GM21786 (cell line): ENCODE results near the gene OTUD1.

Experiments used
- ATAC-seq: cut with Tn5 transposase; IDR thresholded peaks from one replicate; pipeline ENCODE4 v1.9.1; 2021; ENCODE audit not compliant: unreplicated experiment

The OTUD1 gene

DNA sequence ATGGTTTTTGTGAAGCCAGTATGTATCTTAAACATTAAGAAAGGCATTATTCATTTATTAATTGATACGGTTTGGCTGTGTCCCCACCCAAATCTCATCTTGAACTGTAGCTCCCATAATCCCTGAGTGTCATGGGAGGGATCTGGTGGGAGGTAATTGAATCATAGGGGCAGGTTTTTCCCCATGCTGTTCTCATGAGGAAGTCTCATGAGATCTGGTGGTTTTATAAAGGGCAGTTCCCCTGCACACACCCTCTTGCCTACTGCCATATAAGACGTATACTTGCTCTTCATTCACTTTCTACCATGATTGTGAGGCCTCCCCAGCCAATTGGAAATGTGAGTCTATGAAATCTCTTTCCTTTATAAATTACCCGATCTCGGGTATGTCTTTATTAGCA is 28.1 kb downstream of the OTUD1 start:
- no peak for ATAC-seq

DNA sequence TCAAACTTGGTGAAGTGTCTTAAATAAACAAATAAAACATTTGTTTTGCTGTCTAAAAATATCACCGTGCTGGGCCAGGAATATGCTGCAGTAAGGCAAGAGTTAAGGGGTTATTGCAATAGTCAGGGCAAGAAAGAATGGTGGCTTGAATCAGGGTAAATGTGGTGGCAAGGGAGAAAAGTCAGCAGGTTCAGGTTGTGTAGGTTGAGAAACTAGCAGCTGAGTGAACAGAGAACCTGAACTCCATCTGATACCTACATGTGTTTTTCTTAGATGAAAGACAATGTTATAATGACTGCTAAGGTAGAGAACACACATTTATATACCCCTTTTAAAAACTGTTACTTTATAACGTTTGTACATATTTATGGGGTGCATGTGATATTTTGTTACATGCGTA is 28.7 kb downstream of the OTUD1 start:
- ATAC-seq = no peak

DNA sequence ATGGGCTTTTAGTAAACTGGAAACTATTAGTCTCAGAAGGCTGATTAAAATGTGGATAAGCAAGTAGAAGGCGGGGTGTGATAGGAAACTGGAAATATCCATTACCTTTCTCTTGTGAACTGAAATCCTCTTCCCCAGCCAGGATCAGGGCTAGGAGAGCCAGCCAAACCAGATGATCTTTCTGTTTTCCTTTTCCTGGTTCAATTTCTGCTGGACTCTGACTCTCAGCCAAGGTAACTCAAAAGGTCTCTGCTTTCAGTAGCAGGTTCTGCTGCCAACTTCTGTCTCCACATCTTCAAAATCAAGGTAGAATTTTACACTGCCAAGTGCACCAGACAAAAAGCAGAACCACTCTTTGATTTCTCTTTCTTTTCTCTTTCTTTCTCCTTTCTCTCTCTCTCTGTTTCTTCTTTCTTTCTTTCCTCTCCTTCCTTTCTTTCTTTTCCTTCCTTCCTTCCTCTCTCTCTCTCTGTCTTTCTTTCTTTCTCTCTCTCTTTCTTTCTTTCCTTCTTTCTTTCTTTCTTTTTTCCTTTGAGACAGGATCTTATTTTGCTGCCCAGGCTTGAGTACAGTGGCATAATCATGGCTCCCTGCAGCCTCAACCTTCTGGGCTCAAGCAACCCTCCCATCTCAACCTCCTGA is 30.8 kb downstream of the OTUD1 start:
- ATAC-seq = no peak

DNA sequence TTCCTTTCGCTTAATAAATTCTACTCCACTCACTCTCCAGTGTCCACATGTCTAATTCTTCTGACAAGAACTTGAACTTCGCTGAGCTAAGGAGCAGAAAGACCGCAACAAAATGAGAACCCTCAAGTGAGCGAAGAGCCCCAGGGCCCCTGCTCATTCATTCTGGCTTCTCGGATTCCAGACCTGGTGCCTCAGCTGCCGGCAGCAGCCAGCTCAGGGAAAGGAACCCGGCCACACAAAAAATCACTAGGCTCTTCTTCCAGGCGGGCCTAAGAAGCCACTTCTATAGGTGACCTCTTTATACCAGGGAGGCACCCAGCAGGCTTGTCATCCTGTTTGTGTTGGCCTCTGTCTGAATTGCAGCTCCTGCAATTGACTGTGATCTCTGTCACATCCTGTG is 33.3 kb downstream of the OTUD1 start:
- ATAC-seq = no peak

DNA sequence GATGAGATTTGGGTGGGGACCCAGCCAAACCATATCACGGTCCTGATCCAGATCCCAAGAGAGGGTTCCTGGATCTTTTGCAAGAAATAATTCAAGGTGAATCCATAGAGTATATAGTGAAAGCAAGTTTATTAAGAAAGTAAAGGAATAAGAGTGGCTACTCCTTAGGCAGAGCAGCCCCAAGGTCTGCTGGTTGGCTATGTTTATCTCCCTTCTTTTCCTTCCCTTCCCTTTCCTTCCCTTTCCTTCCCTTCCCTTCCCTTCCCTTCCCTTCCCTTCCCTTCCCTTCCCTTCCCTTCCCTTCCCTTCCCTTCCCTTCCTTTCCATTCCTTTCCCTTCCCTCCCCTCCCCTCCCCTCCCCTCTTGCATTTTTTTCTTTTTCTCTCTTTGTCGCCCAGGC is 35.2 kb downstream of the OTUD1 start:
- ATAC-seq = no peak

DNA sequence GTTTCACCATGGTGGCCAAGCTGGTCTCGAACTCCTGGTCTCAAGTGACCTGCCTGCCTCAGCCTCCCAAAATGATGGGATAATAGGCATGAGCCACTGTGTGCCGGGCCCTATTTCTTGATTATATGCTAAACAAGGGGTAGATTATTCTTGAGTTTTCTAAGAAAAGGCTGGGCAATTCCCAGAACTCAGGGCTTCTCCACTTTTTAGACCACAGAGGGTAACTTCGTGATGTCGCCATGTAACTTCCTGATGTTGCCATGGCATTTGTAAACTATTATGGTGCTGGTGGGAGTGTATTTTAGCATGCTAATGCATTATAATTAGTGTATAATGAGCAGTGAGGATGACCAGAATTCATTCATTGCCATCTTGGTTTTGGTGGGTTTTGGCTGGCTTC is 35.8 kb downstream of the OTUD1 start:
- no peak for ATAC-seq

DNA sequence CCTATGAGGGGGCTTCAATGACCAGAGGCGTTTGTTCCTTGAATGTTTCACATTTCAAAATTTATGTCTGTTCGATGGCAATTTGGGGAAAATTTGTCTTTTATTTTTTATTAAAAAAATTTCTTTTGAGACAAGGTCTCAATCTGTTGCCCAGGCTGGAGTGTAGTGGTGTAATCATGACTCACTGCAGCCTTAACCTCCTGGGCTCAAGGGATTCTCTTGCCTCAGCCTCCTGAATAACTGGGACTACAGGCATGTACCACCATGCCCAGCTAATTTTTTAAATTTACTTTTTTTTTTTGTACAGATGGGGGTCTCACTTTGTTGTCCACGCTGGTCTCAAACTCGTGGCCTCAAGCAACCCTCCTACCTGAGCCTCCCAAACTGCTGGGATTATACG is 39.7 kb downstream of the OTUD1 start:
- no peak for ATAC-seq

DNA sequence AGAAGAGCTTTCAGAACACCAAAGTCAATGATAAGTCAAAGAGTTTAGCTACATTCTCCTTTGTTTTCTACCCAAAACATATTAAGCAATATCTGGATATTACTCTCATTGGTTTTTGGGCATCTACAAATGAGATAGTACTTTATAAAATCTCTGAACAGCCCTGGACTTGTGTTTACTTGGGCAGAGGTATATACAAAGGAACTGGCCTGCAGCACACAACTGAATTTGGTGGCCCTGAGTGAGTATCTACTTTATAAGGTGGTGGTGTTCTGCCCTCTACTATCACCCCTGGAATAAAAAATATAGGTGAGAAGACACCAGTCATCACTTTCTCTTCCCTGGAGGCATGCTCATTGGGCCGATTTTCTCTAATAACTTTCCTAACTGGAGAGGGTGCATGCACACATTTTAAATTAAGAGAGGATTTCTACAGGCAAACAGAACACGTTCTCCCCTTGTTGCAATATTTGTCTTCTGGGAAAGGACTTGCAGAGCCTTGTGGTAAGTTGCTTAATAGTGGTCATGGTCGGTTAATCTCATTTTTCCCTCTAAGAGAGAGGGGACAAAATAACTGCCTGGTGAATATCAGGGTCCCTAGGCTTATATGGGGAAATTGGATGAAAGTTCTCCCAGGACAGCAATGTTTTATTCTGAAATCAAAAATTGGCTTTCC is 41.1 kb downstream of the OTUD1 start:
- ATAC-seq = no peak

DNA sequence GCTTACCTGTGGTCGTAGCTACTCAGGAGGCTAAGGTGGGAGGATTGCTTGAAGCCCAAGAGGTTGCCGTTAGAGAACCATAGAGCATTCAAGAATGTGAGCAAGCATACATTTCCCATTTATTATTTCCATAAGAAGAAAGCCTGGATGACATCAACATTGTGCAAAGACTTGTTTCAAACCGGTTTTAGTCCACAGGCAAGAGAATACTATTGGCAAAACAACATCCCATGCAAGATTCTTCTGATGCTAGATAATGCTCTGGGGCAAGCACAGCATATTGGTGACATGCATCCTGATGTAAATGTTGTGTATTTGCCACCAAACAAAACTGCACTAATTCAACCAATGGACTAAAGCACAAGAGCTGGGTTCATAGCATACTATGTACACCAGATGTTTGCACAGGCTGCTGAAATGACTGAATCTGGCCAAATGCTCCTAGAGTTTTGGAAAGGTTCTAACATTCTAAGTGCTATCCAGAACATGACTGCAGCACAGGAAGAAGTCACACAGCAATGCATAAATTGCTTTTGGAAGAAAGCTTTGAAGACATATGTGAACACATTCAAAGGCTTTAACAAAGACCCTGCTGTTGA is 42.6 kb downstream of the OTUD1 start:
- no peak for ATAC-seq

DNA sequence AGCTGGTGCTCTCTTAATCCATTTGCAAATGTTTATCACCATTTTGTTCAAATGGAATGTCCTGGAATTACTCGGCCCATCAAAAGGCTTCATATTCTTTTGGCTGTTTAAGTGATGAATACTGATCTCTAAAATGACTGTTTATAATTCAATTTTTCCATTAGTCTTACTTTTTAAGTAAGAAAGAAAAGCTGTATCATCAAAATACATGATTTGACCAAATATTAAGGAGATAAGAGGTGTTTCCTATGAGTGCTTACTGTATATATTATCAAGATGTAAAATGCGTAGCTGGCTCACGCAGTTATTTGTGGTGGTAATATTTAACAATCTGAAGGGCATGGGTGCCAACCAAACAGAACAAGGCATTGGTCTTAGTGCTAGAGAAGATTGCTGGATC is 51.2 kb downstream of the OTUD1 start:
- ATAC-seq = no peak
